GM12878 (cell line): ENCODE results near the gene KLF17. TPM values are rescaled to one million over a fixed set of nuclear protein-coding genes. Genes with fewer than 3 reads are reported as not detected.

Experiments used
- ATAC-seq: fragments of 200-7000 bp; cut with Tn5 transposase; 3 replicates; pipeline ENCODE4 v1.9.1; 2020; ENCODE audit warnings: mild to moderate bottlenecking, moderate library complexity
- BruUV-seq: library from RNA; stranded (reverse); fragments of 400-500 nt; replicated peaks from 2 replicates; lab custom pipeline; 2021; lab: Mats Ljungman, UMichigan
- CTCF ChIA-PET: fragments of 300-600 bp; sonication (Branson Sonifier 250); formaldehyde crosslinking; extraction: SDS; loops from one replicate; lab custom pipeline; 2021; ENCODE audit warnings: inconsistent platforms; lab: Yijun Ruan, JAX
- POLR2A ChIA-PET: fragments of 350-600 bp; formaldehyde crosslinking; extraction: SDS; loops from one replicate; lab custom pipeline; 2021; ENCODE audit warnings: inconsistent platforms; lab: Charles Lee
- RAD21 ChIA-PET: fragments of 300-600 bp; sonication (Branson Sonifier 250); formaldehyde crosslinking; loops from one replicate; lab custom pipeline; 2023; ENCODE audit warnings: antibody characterized with exemption; ENCODE audit not compliant: unreplicated experiment; lab: Charles Lee
- SMC1A ChIA-PET: fragments of 300-600 bp; sonication (Branson Sonifier 250); formaldehyde crosslinking; loops from one replicate; lab custom pipeline; 2023; ENCODE audit not compliant: unreplicated experiment, uncharacterized antibody; lab: Charles Lee
- DNase-seq: peaks from one replicate; pipeline ENCODE4 v3.0.0-alpha.2; 2011; ENCODE audit warnings: low read depth, low spot score
- FAIRE-seq: peaks from 3 replicates; lab custom pipeline; 2011; peaks lifted over from hg19 to GRCh38; lab: Jason Lieb, UNC
- H2AFZ ChIP-seq: 2 replicates; pipeline ENCODE4 v1.6.0; 2011; ENCODE audit warnings: low read depth, low read length, control low read depth; ENCODE audit not compliant: control insufficient read depth
- H3K27ac ChIP-seq: 2 replicates; pipeline ENCODE4 v1.5.1; 2011; ENCODE audit warnings: control low read depth; ENCODE audit not compliant: control insufficient read depth, insufficient read depth
- H3K27me3 ChIP-seq, 2 experiments: replicated peaks in 1 of 2; 2 replicates each; pipeline versions ENCODE4 v1.6.0 to v1.6.1; 2011; ENCODE audit warnings: low read length in 1 of 2; ENCODE audit not compliant: control insufficient read depth in 2 of 2, insufficient read depth in 2 of 2
- H3K36me3 ChIP-seq, 2 experiments: 2 replicates each; pipeline ENCODE4 v1.5.1; 2011; ENCODE audit warnings: low read length in 1 of 2; ENCODE audit not compliant: control insufficient read depth in 2 of 2, insufficient read depth in 2 of 2
- H3K4me1 ChIP-seq: 2 replicates; pipeline ENCODE4 v1.6.1; 2011; ENCODE audit warnings: mild to moderate bottlenecking, low read length, moderate library complexity, mixed read lengths; ENCODE audit not compliant: control insufficient read depth, insufficient read depth
- H3K4me2 ChIP-seq: 2 replicates; pipeline ENCODE4 v1.6.0; 2011; ENCODE audit warnings: control low read depth; ENCODE audit not compliant: control insufficient read depth, insufficient read depth
- H3K4me3 ChIP-seq: fragments of 200-600 bp; sonication (generic); 2 replicates; pipeline ENCODE4 v1.5.1; 2016
- H3K79me2 ChIP-seq: 2 replicates; pipeline ENCODE4 v1.6.0; 2011; ENCODE audit warnings: low read length; ENCODE audit not compliant: control insufficient read depth, insufficient read depth
- H3K9ac ChIP-seq: 2 replicates; pipeline ENCODE4 v1.8.0; 2011; ENCODE audit warnings: low read length, control low read depth, mixed read lengths; ENCODE audit not compliant: control insufficient read depth, insufficient read depth
- H3K9me3 ChIP-seq: replicated peaks from 3 replicates; pipeline ENCODE4 v1.5.1; 2011; ENCODE audit warnings: mild to moderate bottlenecking, low read length; ENCODE audit not compliant: control insufficient read depth, insufficient read depth
- H4K20me1 ChIP-seq: 2 replicates; pipeline ENCODE4 v1.6.0; 2011; ENCODE audit not compliant: control insufficient read depth, insufficient read depth
- CBX3 ChIP-seq: fragments of 200-600 bp; sonication (generic); IDR thresholded peaks from 2 replicates; pipeline ENCODE4 v1.6.1; 2016; ENCODE audit warnings: low read depth, borderline replicate concordance
- CHD1 ChIP-seq: IDR thresholded peaks from 2 replicates; pipeline ENCODE4 v1.6.1; 2012; ENCODE audit warnings: low read depth, low read length, improper control_type of control experiment
- EED ChIP-seq: sonication (generic); IDR thresholded peaks from 2 replicates; pipeline ENCODE4 v1.6.1; 2016; ENCODE audit warnings: antibody characterized with exemption, low read depth
- EGR1 ChIP-seq, 2 experiments: IDR thresholded peaks; 1 replicate in 1 of 2; 2 replicates in 1 of 2; pipeline ENCODE4 v1.6.1; 2011 to 2012; ENCODE audit warnings: low read depth in 2 of 2, low read length in 2 of 2, borderline replicate concordance in 1 of 2, mild to moderate bottlenecking in 1 of 2, moderate library complexity in 1 of 2
- GATAD2B ChIP-seq: fragments of 450-650 bp; conservative IDR thresholded peaks from 2 replicates; pipeline ENCODE4 v1.6.1; 2017; ENCODE audit warnings: low read depth, mild to moderate bottlenecking, moderate library complexity
- HDAC2 ChIP-seq: fragments of 200-600 bp; sonication (generic); IDR thresholded peaks from 2 replicates; pipeline ENCODE4 v1.6.1; 2017
- IKZF1 ChIP-seq: fragments of 450-650 bp; conservative IDR thresholded peaks from 2 replicates; pipeline ENCODE4 v1.6.1; 2017; ENCODE audit warnings: antibody characterized with exemption, mild to moderate bottlenecking
- KLF5 ChIP-seq: fragments of 450-650 bp; IDR thresholded peaks from 2 replicates; pipeline ENCODE4 v1.6.1; 2014; ENCODE audit warnings: mild to moderate bottlenecking; ENCODE audit not compliant: partially characterized antibody
- SMARCA5 ChIP-seq: fragments of 450-650 bp; IDR thresholded peaks from 2 replicates; pipeline ENCODE4 v1.6.1; 2017; ENCODE audit warnings: mild to moderate bottlenecking
- STAT1 ChIP-seq: fragments of 450-650 bp; conservative IDR thresholded peaks from 2 replicates; pipeline ENCODE4 v1.6.1; 2014; ENCODE audit warnings: antibody characterized with exemption, mild to moderate bottlenecking
- ZNF217 ChIP-seq: fragments of 450-650 bp; IDR thresholded peaks from 2 replicates; pipeline ENCODE4 v1.6.1; 2017; ENCODE audit warnings: antibody characterized with exemption, mild to moderate bottlenecking
- ZSCAN29 ChIP-seq: fragments of 450-650 bp; IDR thresholded peaks from 2 replicates; pipeline ENCODE4 v1.6.1; 2017; ENCODE audit warnings: mild to moderate bottlenecking, moderate library complexity
- WGBS: methylation state at CpG from one replicate; pipeline ENCODE4 v1.1.6; 2016; ENCODE audit warnings: low lambda C conversion rate; ENCODE audit not compliant: insufficient replicate concordance, insufficient coverage; ENCODE audit errors: missing lambda C conversion rate; 5-methylcytosine and 5-hydroxymethylcytosine counted together
- in situ Hi-C: fragments of 300-500 bp; cut with MboI; formaldehyde crosslinking; loops from 9 replicates; pipeline ENCODE4 v1.14.3; 2018; ENCODE audit warnings: mixed read lengths
- intact Hi-C: fragments of 100-400 bp; cut with micrococcal nuclease; formaldehyde crosslinking; loops from one replicate; pipeline ENCODE4 v1.14.2; 2022; ENCODE audit not compliant: unreplicated experiment
- polyA plus RNA-seq, 11 experiments: library from polyadenylated mRNA; depleted of rRNA in 4 of 11; unstranded in 6 of 11; stranded (reverse) in 5 of 11; fragments of >200 nt; fragmentation: Nextera tagmentation in 4 of 11; fragmentation: Illumina TruSeq in 1 of 11; extraction: Ambion mirVana in 4 of 11; extraction: Trizol in 1 of 11; gene quantifications; 1 replicate in 1 of 11; 2 replicates in 10 of 11; pipeline versions ENCODE4 v1.2.1 to v1.2.3, GENCODE V29; 2011 to 2016; ENCODE audit warnings: inconsistent platforms in 2 of 11, missing spikeins in 2 of 11, low read depth in 1 of 11
- total RNA-seq, 4 experiments: library from RNA; depleted of rRNA in 3 of 4; stranded (reverse); fragments of >200 nt in 3 of 4; fragmentation: Illumina TruSeq in 1 of 4; extraction: Trizol in 1 of 4; gene quantifications; 2 replicates each; pipeline versions ENCODE4 v1.2.1 to v1.2.3, GENCODE V29; 2013 to 2021
- TF ChIP-seq, protein P1 (sequence below): fragments of 450-650 bp; conservative IDR thresholded peaks from 2 replicates; pipeline ENCODE4 v1.6.1; 2017; ENCODE audit warnings: mild to moderate bottlenecking, moderate library complexity
- TF ChIP-seq, protein P2 (sequence below): IDR thresholded peaks from 2 replicates; pipeline ENCODE4 v1.6.1; 2012; ENCODE audit warnings: low read length, inconsistent platforms
- TF ChIP-seq, protein P3 (sequence below): fragments of 450-650 bp; IDR thresholded peaks from 2 replicates; pipeline ENCODE4 v1.6.1; 2014; ENCODE audit warnings: mild to moderate bottlenecking

The KLF17 gene
- total and polyA plus RNA-seq, 10 of the 15 experiments (the other 5 are each of a cell fraction or from before 2014, with no cell fraction given), result not detected

DNA sequence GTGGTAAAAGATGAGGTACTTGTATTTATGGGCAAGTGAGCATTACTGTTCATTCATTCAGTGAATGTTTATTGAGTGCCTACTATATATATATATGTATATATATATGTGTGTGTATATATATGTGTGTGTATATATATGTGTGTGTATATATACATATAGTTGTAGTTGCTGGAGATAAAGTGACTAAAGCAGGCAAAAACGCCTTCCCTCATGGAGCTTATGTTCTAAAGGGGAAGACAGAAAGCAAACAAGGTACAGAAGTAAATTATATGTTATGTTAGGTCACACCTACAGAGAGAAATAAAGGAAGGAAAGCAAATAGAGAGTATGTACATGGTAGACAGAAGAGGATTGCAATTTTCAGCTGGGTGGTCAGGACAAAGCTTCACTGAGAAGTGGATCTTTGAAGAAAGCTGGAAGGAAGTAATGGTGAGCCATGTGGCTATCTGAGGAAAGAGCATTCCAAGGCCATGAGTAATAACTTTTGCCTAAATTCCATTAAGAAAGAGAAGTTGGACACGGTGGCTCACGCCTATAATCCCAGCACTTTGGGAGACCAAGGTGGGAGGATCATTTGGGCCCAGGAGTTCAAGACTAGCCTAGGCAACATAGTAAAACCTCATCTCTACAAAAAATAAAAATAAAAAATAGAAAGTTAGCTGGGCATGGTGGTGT, 33.5 kb upstream of the KLF17 start:
- Histone ChIP-seq H3K36me3 (no peaks in the 10 kb centered on the region), H3K9me3 (no peaks in the 10 kb centered on the region), H4K20me1 (no peaks in the 10 kb centered on the region), H3K79me2 (no peaks in the 10 kb centered on the region), H2AFZ (no peak overlapping the region), H3K27ac (no peak overlapping the region), H3K9ac (no peak overlapping the region), H3K27me3 (no peaks in the 10 kb centered on the region), H3K4me1 (no peaks in the 10 kb centered on the region), H3K4me2 (no peak overlapping the region), H3K4me3 (no peak overlapping the region)
- ChIA-PET POLR2A (no interaction called here), RAD21 (no interaction called here), CTCF (interaction anchor here (0.7 to 1.9 kb wide), 3 partner anchors 13 to 339 kb away, joined by 3 to 6 read pairs (median 3); no protein-coding TSS in a partner anchor), SMC1A (interaction anchor here (0.8 to 1.5 kb wide), 3 partner anchors 8 to 28 kb away, joined by 3 to 4 read pairs (median 3); no protein-coding TSS in a partner anchor)
- WGBS, result 14% methylated on average over 3 of the region's 3 CpGs
- FAIRE-seq (no peak), ATAC-seq (no peak), DNase-seq (no peak)
- intact Hi-C loops (no loop called here), in situ Hi-C loops (no loop called here)
- no TSS peak for BruUV-seq
- TF ChIP-seq SMARCA5, result no peak
- TF ChIP-seq STAT1, result no peak
- no peak for TF ChIP-seq GATAD2B
- TF ChIP-seq, protein P1, sequence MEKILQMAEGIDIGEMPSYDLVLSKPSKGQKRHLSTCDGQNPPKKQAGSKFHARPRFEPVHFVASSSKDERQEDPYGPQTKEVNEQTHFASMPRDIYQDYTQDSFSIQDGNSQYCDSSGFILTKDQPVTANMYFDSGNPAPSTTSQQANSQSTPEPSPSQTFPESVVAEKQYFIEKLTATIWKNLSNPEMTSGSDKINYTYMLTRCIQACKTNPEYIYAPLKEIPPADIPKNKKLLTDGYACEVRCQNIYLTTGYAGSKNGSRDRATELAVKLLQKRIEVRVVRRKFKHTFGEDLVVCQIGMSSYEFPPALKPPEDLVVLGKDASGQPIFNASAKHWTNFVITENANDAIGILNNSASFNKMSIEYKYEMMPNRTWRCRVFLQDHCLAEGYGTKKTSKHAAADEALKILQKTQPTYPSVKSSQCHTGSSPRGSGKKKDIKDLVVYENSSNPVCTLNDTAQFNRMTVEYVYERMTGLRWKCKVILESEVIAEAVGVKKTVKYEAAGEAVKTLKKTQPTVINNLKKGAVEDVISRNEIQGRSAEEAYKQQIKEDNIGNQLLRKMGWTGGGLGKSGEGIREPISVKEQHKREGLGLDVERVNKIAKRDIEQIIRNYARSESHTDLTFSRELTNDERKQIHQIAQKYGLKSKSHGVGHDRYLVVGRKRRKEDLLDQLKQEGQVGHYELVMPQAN, result no peak
- TF ChIP-seq IKZF1, result no peak
- TF ChIP-seq EED, result no peak
- no peak for TF ChIP-seq EGR1 (IDR thresholded peaks at IDR 0.05; ENCODE audit: borderline replicate concordance in 1 of 2, low read depth in 2 of 2, low read length in 2 of 2)
- TF ChIP-seq ZNF217, result no peak
- TF ChIP-seq, protein P2, sequence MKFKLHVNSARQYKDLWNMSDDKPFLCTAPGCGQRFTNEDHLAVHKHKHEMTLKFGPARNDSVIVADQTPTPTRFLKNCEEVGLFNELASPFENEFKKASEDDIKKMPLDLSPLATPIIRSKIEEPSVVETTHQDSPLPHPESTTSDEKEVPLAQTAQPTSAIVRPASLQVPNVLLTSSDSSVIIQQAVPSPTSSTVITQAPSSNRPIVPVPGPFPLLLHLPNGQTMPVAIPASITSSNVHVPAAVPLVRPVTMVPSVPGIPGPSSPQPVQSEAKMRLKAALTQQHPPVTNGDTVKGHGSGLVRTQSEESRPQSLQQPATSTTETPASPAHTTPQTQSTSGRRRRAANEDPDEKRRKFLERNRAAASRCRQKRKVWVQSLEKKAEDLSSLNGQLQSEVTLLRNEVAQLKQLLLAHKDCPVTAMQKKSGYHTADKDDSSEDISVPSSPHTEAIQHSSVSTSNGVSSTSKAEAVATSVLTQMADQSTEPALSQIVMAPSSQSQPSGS, result no peak
- TF ChIP-seq ZSCAN29, result no peak
- no peak for TF ChIP-seq HDAC2
- no peak for TF ChIP-seq CHD1
- TF ChIP-seq KLF5, result no peak
- TF ChIP-seq CBX3, result no peak
- TF ChIP-seq, protein P3, sequence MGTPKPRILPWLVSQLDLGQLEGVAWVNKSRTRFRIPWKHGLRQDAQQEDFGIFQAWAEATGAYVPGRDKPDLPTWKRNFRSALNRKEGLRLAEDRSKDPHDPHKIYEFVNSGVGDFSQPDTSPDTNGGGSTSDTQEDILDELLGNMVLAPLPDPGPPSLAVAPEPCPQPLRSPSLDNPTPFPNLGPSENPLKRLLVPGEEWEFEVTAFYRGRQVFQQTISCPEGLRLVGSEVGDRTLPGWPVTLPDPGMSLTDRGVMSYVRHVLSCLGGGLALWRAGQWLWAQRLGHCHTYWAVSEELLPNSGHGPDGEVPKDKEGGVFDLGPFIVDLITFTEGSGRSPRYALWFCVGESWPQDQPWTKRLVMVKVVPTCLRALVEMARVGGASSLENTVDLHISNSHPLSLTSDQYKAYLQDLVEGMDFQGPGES, result no peak
